Right forelimb (tissue), 1 donor: ENCODE data around the gene ABCB4.

ENCODE experiments used
- DNase-seq: peaks from one replicate; pipeline ENCODE4 v3.0.0-alpha.2; 2018

The ABCB4 gene

DNA sequence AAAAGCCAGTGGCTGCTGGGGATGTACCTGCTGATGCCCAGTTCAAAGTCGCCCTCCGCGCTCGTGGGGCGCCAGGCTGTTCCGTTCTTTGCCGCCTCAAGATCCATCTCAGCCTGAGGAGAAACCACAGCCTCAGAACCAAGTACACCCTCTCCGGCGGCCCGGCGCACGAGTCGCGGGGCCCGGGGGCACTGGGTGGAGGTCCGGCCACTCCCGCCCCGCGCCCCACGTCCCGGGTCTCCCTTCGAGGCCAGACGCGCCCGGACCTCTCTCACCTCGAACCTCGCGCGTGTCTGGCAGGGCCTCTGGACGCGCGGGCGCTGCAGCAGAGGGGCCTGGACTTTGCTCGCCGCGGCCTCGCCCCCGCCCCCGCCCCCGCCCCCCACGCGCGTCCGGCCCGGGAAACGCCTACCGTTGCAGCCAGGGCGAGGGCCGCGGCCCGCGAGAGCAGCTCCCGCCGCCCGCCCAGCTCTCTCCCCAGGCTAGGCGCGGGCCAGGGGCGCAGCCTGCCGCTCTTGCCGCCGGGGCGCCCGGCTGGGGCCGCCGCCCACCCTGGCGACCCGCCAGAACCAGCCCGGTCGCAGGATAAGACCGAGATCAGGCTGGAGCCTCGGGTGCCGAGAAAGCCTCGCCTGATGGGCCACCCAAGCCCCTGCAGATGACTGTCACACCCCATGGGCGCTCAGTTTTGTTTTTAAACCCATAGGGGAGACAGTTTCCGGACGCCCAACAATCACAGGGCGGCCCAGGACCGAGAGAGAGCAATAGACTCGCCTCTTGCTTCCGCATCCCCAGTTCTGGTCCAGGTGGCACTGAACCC, at the start of gene ABCB4:
TSS of gene ABCB4 (minus strand) at position 322 of the 820 bp plus-strand sequence. CDS start at position 107, 215 bp downstream.
- DNase-seq: peak; percentile 49

DNA sequence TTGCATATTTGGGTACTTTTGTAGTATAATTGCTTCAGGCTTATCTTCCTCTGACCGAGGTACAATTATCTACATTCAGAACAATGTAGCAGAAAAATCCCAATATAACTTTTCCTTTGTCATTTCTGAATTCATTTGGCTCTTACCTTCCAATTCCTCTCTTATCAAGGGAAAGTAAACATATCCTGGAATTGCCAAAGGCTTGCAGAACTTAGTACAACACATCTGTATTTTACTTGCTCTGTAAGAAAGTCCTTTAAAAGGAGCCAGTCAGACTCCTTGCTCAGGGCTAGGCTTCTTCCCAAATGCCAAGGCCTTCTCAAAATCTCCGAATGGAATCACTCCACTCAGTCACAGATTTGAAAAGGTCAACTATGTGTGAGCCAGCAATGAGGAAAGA, 43.3 kb upstream of the ABCB4 start:
- DNase-seq: no peak

GRCh38 chr7:87517891-87518290, 42.4 kb upstream of the ABCB4 start:
- no peak for DNase-seq

- no peak for DNase-seq
Measured at GRCh38 chr7:87517136-87517815, 41.8 kb upstream of the ABCB4 start.

- DNase-seq: no peak
Measured at GRCh38 chr7:87513735-87514335, 38.4 kb upstream of the ABCB4 start.

DNA sequence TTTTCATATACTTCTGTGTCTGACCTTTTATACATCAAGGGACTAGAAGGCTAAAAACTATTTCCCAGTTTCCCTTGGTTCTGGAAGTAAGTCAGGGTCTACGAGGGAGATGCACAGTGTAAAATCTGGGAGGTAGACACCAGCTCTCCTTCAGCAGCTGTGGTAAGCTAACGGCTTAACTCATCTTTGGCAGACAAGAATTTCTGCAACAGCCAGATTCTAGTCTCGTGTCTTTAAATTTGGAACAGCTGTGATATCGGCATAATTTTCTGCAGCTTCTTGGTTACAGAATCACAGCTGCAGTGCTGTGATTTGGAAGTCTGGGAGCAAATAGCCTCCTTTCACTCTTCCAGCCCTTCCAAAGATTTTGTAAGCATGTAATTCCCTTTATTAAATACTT, 37.4 kb upstream of the ABCB4 start:
- no peak for DNase-seq

- DNase-seq: no peak
Measured at GRCh38 chr7:87511510-87511909, 36.0 kb upstream of the ABCB4 start.

- peak; percentile 54 for DNase-seq
Measured at GRCh38 chr7:87510411-87510875, 35.0 kb upstream of the ABCB4 start.

GRCh38 chr7:87507446-87507845, 32.0 kb upstream of the ABCB4 start:
- no peak for DNase-seq

DNA sequence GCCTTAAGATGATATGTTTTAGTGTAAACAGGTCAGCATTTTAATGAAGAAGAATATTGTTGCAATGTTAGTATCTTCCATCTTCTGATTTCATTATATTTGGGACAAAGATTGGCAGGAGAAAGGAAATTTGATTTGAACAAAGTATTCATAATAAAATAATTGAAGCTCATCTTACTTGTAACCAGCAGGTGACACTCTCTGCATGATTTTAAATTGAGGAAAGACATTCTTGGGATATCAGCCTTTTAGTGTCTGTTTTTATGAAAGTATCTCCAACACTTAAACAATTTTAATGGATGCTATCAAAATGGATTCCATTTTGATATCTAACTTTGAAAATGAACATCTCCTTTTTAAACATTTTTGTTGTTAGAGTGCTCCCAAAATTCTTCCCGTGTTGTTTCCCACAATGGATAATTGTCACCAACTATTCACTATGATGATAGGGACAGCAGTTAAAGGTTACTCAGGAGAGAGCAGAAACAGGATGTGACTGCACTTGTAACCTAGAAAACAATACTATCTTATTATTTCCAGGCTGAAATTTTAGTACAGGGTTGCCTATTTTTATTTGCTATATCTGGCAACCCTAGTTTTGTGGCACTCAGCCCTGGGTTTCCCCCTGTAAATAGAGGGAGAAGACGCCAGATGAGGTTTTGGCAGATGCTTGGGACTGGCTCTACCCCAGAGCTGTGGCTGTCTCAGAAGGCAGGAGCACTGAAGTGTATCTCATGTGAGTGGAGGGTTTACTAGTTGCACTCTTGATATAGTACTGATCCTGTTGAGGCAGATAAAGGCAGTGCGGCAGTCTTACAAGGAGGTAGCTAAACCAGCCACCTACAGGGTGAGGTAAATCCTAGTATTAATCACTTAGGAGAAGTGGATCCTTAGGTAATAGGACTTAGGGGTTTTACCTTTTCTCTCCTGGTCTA, 31.0 kb upstream of the ABCB4 start:
- DNase-seq: no peak

DNA sequence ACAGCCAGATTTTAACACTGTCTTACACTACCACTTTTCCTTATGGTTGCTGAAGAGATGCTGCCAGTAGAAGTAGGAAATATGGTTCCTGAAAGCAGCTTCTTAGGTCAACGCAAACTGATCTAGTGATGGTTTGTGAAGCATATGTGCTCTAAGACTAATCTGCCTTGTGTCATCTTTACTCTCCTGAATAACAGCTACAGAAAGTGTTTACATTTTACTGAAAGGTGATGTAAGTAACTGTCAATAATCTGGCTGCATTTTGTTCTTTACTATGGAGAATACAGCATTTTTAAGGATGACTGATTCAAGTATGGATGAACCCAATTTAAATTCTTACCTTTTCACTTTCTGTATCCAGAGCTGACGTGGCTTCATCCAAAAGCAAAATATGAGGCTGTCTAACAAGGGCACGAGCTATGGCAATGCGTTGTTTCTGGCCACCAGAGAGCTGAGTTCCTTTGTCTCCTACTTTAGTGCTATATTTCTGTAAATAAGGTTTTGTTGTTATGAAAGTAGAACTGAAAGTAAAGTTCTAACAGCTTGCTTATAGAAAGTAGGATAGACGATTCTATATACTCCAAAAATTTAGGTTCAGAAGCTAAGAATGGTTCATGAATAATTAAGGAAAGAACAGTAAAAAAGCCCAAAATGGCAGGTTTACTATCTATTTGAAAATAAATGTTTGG, 30.2 kb upstream of the ABCB4 start:
- DNase-seq: no peak

- DNase-seq: no peak
Measured at GRCh38 chr7:87505122-87505521, 29.6 kb upstream of the ABCB4 start.

- no peak for DNase-seq
Measured at GRCh38 chr7:87499494-87499893, 24.0 kb upstream of the ABCB4 start.

DNA sequence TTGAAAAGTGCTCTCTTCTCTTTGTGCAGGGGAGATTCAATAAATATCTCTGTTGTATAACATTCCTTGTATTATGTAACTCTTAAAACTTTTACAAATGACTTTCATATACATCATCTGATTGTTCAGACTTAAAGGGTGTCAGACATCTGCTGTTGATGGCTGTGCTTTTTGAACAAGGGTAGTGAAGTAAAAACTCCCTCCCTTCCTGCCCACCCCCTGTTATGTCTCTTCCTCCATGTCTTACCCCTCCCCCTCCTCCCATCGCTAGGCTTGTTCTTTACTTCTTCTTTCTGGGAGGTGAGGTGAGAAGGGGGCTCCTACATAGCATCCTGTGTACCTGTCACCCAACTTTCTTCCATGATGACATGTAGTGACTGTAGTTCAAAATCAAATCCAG, 23.4 kb upstream of the ABCB4 start:
- no peak for DNase-seq

- DNase-seq: no peak
Measured at GRCh38 chr7:87497482-87497881, 22.0 kb upstream of the ABCB4 start.

GRCh38 chr7:87495366-87495765, 19.9 kb upstream of the ABCB4 start:
- DNase-seq: no peak

GRCh38 chr7:87494454-87494853, 19.0 kb upstream of the ABCB4 start:
- no peak for DNase-seq

GRCh38 chr7:87483131-87483530, 7.7 kb upstream of the ABCB4 start:
- DNase-seq: no peak

DNA sequence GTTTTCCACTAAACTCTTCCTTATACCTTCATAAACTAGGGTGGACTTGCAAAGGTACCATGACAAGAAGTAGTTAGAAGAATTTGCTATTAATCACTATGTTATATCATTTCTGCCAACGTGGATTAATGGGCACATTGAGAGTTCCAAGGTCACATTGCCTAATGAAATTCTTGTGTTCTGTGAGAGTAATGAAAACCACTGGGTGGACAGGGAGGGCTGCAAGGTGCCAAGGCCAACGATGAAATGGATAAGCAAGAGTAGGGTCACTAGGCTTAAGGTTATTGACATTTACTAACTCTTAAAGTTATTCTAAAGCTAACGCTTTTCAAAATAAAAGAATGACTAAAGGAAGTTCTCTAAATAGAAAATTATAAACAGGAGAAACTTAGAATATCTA, 6.6 kb upstream of the ABCB4 start:
- no peak for DNase-seq

GRCh38 chr7:87480386-87480785, 4.9 kb upstream of the ABCB4 start:
- no peak for DNase-seq

- DNase-seq: no peak
Measured at GRCh38 chr7:87479951-87480350, 4.5 kb upstream of the ABCB4 start.

- DNase-seq: no peak
Measured at GRCh38 chr7:87476179-87476557, 688 bp upstream of the ABCB4 start.
